ENCODE data around the gene ARID3A. TPM values are rescaled to one million over a fixed set of nuclear protein-coding genes. Genes with fewer than 3 reads are reported as not detected.

The ARID3A gene
- total and polyA plus RNA-seq, 2 of the 13 experiments (the other 11 are each of a cell fraction or from before 2014, with no cell fraction given) = 71.3 to 77.9 TPM

DNA sequence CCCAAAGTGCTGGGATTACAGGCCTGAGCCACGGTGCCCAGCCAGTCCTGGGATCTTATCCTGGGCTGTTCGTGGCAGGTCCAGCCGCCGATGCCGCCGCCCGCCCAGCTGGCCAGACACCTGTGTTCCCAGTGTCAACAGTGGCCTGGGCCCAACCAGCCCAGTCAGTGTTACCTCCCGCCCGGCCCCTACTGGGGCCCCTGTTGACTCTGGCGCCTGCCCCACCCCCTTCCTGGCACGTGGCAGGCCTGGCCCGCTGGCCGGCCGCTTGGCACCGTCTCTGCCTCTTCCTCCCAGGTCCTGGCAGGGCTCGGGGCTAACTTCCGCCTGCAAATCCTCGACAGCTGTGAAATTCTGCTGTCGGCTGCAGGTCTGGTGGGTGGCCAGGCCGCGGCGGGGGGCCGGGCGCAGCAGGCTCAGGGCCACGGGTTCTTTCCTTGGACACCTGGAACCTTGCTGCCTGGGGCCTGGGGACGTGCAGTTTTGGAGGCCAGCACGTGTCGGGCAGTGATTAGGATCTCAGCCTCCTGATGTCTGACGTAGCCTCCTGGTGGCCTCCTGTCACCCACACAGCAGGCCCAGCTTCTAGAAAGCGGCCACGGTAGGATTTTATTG is 9.1 kb downstream of the ARID3A start (continued):
- TF ChIP-seq SATB2 (CRISPR knock-in tag; IDR thresholded peaks at IDR 0.05) (0 out of 2 replicates have a peak, but pooled peaks have one; percentile 59), MTF1 (CRISPR knock-in tag; IDR thresholded peaks at IDR 0.05) (0 out of 2 replicates have a peak, but pooled peaks have one; percentile 61), E2F2 (CRISPR knock-in tag; IDR thresholded peaks at IDR 0.05; ENCODE audit: borderline replicate concordance) (peak; percentile 96), ZNF713 (CRISPR knock-in tag; IDR thresholded peaks at IDR 0.05) (0 out of 2 replicates have a peak, but pooled peaks have one; percentile 57), FOXA1 (IDR thresholded peaks at IDR 0.05) (peak; percentile 71; the same call in 1 of the 2 replicates), FOXA1 (CRISPR knock-in tag; IDR thresholded peaks at IDR 0.05) (peak; percentile 99), KDM5A (IDR thresholded peaks at IDR 0.05; ENCODE audit: borderline replicate concordance, low read length) (no peak), ZFP37 (CRISPR knock-in tag; IDR thresholded peaks at IDR 0.05; ENCODE audit: borderline replicate concordance) (peak; percentile 87), PRMT3 (CRISPR knock-in tag; IDR thresholded peaks at IDR 0.05; ENCODE audit: borderline replicate concordance, low read depth) (no peak), ZNF282 (IDR thresholded peaks at IDR 0.05; ENCODE audit: partially characterized antibody) (no peak), ZNF567 (CRISPR knock-in tag; IDR thresholded peaks at IDR 0.05; ENCODE audit: borderline replicate concordance) (no peak; the same call in 1 of the 2 replicates), KDM2A (CRISPR knock-in tag; IDR thresholded peaks at IDR 0.05; ENCODE audit: borderline replicate concordance, low read depth) (peak; percentile 87), ISL2 (CRISPR knock-in tag; IDR thresholded peaks at IDR 0.05) (peak; percentile 85), RBM39 (IDR thresholded peaks at IDR 0.05; ENCODE audit: low read depth, low read length, poor library complexity, severe bottlenecking) (peak; percentile 90), KLF15 (CRISPR knock-in tag; IDR thresholded peaks at IDR 0.05; ENCODE audit: borderline replicate concordance) (peak; percentile 39; the same call in 1 of the 2 replicates), ZMYM2 (CRISPR knock-in tag; IDR thresholded peaks at IDR 0.05) (no peak), ZHX2 (IDR thresholded peaks at IDR 0.05; ENCODE audit: low read depth) (0 out of 2 replicates have a peak, but pooled peaks have one; percentile 30), ZHX2 (CRISPR knock-in tag; IDR thresholded peaks at IDR 0.05; ENCODE audit: borderline replicate concordance) (no peak), GATAD2A (CRISPR knock-in tag; IDR thresholded peaks at IDR 0.05) (peak; percentile 95), ZNF451 (CRISPR knock-in tag; IDR thresholded peaks at IDR 0.05) (peak; percentile 70; the same call in 1 of the 2 replicates), SP4 (CRISPR knock-in tag; IDR thresholded peaks at IDR 0.05) (peak; percentile 80)
- TF ChIP-seq, protein P1, sequence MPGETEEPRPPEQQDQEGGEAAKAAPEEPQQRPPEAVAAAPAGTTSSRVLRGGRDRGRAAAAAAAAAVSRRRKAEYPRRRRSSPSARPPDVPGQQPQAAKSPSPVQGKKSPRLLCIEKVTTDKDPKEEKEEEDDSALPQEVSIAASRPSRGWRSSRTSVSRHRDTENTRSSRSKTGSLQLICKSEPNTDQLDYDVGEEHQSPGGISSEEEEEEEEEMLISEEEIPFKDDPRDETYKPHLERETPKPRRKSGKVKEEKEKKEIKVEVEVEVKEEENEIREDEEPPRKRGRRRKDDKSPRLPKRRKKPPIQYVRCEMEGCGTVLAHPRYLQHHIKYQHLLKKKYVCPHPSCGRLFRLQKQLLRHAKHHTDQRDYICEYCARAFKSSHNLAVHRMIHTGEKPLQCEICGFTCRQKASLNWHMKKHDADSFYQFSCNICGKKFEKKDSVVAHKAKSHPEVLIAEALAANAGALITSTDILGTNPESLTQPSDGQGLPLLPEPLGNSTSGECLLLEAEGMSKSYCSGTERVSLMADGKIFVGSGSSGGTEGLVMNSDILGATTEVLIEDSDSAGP (CRISPR knock-in tag; IDR thresholded peaks at IDR 0.05; ENCODE audit: borderline replicate concordance) = peak; percentile 96

Measured in HepG2 (cell line).